HEK293T (cell line): Measurements from ENCODE around the gene CASP2.

Experiments used
- CTCF ChIA-PET: fragments of 350-600 bp; formaldehyde crosslinking; extraction: SDS; loops from one replicate; lab custom pipeline; 2021; ENCODE audit warnings: antibody characterized with exemption, inconsistent platforms; lab: Yijun Ruan, JAX
- POLR2A ChIA-PET: fragments of 350-600 bp; formaldehyde crosslinking; extraction: SDS; loops from one replicate; lab custom pipeline; 2020; ENCODE audit warnings: antibody characterized with exemption, inconsistent platforms; lab: Yijun Ruan, JAX
- DNase-seq: peaks from one replicate; pipeline ENCODE4 v3.0.0; 2012; ENCODE audit warnings: mixed read lengths; ENCODE audit errors: extremely low spot score
- ARNT ChIP-seq: fragments of 450-650 bp; IDR thresholded peaks from 2 replicates; pipeline ENCODE4 v1.6.1; 2017; ENCODE audit warnings: mild to moderate bottlenecking
- BHLHE40 ChIP-seq: fragments of 450-650 bp; IDR thresholded peaks from 2 replicates; pipeline ENCODE4 v1.6.1; 2016; ENCODE audit warnings: mild to moderate bottlenecking, moderate library complexity, borderline replicate concordance
- CTBP1 ChIP-seq: fragments of 450-650 bp; IDR thresholded peaks from 2 replicates; pipeline ENCODE4 v1.6.1; 2016; ENCODE audit warnings: borderline replicate concordance
- ELF4 ChIP-seq: fragments of 450-650 bp; IDR thresholded peaks from 2 replicates; pipeline ENCODE4 v1.6.1; 2017; ENCODE audit warnings: antibody characterized with exemption
- FOXA1 ChIP-seq: fragments of 450-650 bp; IDR thresholded peaks from 2 replicates; pipeline ENCODE4 v1.6.1; 2016; ENCODE audit warnings: mild to moderate bottlenecking
- FOXK2 ChIP-seq: fragments of 450-650 bp; IDR thresholded peaks from 2 replicates; pipeline ENCODE4 v1.6.1; 2016; ENCODE audit warnings: mild to moderate bottlenecking
- FOXM1 ChIP-seq: fragments of 450-650 bp; IDR thresholded peaks from 2 replicates; pipeline ENCODE4 v1.6.1; 2017; ENCODE audit warnings: mild to moderate bottlenecking, borderline replicate concordance
- HDGF ChIP-seq: fragments of 450-650 bp; IDR thresholded peaks from 2 replicates; pipeline ENCODE4 v1.6.1; 2017; ENCODE audit warnings: antibody characterized with exemption, borderline replicate concordance
- L3MBTL2 ChIP-seq: fragments of 450-650 bp; conservative IDR thresholded peaks from 2 replicates; pipeline ENCODE4 v1.6.1; 2016; ENCODE audit warnings: mild to moderate bottlenecking
- LEF1 ChIP-seq: fragments of 450-650 bp; IDR thresholded peaks from 2 replicates; pipeline ENCODE4 v1.6.1; 2017; ENCODE audit warnings: mild to moderate bottlenecking, borderline replicate concordance
- NFRKB ChIP-seq: fragments of 450-650 bp; IDR thresholded peaks from 2 replicates; pipeline ENCODE4 v1.6.1; 2016; ENCODE audit warnings: mild to moderate bottlenecking, moderate library complexity
- PKNOX1 ChIP-seq: fragments of 450-650 bp; IDR thresholded peaks from 2 replicates; pipeline ENCODE4 v1.6.1; 2016
- SP1 ChIP-seq: fragments of 450-650 bp; IDR thresholded peaks from 2 replicates; pipeline ENCODE4 v1.6.1; 2017
- SUZ12 ChIP-seq: fragments of 450-650 bp; IDR thresholded peaks from 2 replicates; pipeline ENCODE4 v1.6.1; 2016; ENCODE audit warnings: mild to moderate bottlenecking
- TARDBP ChIP-seq: fragments of 450-650 bp; IDR thresholded peaks from 2 replicates; pipeline ENCODE4 v1.6.1; 2016
- ZNF384 ChIP-seq: fragments of 450-650 bp; IDR thresholded peaks from 2 replicates; pipeline ENCODE4 v1.6.1; 2016

Gene CASP2

GRCh38 chr7:143325240-143325639 is 37.1 kb downstream of the CASP2 start:
- POLR2A ChIA-PET: no interaction called here
- no peak for TF ChIP-seq ZNF384
- no peak for TF ChIP-seq SP1
- no peak for TF ChIP-seq L3MBTL2
- no peak for TF ChIP-seq FOXK2
- no peak for TF ChIP-seq LEF1
- no peak for TF ChIP-seq ARNT
- TF ChIP-seq NFRKB: no peak
- TF ChIP-seq CTBP1: no peak
- TF ChIP-seq HDGF: no peak
- CTCF ChIA-PET: no interaction called here
- no peak for DNase-seq

DNA sequence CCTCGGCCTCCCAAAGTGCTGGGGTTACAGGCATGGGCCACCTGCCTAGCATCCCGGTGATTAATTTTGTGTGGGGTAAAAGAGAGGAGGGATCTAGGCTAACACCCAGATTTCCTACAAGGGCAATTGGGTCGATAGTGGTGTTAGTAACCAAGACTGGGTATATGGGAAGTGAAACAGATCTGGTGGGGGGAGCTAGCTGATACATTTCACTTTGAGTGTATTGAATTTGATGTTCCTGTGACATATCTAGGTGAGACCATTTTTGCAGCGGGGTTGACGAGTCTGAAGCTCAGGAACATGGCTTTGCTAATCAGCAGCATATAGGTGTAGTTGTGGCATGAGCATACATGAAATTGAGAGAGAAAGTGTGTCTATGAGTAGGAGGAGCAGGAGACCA is 39.8 kb downstream of the CASP2 start:
- no peak for TF ChIP-seq ZNF384
- no peak for TF ChIP-seq FOXA1
- TF ChIP-seq FOXK2: no peak
- TF ChIP-seq BHLHE40: no peak
- TF ChIP-seq SUZ12: no peak
- TF ChIP-seq ARNT: no peak
- no peak for TF ChIP-seq PKNOX1
- no peak for TF ChIP-seq TARDBP
- no peak for TF ChIP-seq FOXM1
- TF ChIP-seq L3MBTL2: no peak
- no peak for TF ChIP-seq CTBP1
- TF ChIP-seq NFRKB: no peak
- TF ChIP-seq SP1: no peak
- no peak for TF ChIP-seq HDGF
- CTCF ChIA-PET: interaction anchor here (0.6 to 1.0 kb wide), 2 partner anchors 9 to 71 kb away, joined by 3 to 5 read pairs; no protein-coding TSS in a partner anchor
- no peak for DNase-seq
- POLR2A ChIA-PET: interaction anchor here (0.7 kb wide), 1 partner anchor 9 kb away, joined by 3 read pairs; no protein-coding TSS in a partner anchor

- CTCF ChIA-PET: no interaction called here
- POLR2A ChIA-PET: no interaction called here
- no peak for DNase-seq
These were observed 41.5 kb downstream of the CASP2 start for GRCh38 chr7:143329471-143330170.

DNA sequence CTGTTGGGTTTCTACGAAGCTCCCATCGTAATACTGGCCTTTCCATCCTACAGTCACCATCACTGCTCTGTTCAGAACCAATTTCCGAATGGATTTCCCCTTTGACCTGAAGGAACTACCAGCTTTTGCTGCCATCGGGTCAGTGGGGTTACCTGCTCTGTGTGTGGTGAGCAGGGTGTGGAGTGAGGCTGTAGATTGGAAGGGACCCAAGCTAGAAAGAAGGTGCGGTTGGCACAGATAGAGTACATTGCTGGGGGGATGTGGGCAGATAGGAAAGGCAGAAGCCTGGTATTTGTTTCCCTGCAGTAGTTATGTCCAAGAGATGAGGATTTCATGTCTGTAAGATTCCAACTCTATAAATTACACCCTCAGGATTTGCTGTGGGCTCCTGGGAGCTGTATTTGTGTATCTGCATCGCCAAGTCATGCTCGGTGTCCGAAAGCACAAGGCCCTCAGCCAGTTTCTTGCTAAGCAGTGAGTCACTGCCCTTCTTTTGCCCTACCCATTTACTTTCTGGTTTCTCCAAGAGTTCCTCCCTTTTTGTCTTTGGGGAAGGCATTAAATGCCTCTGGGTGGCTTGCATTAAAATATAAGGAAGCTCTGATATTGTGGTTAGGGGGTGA is 43.1 kb downstream of the CASP2 start:
- CTCF ChIA-PET: interaction anchor here (0.7 kb wide), 1 partner anchor 9 kb away, joined by 3 read pairs; no protein-coding TSS in a partner anchor
- TF ChIP-seq ARNT (no peak), L3MBTL2 (no peak), HDGF (no peak), LEF1 (no peak), TARDBP (no peak), ZNF384 (no peak), ELF4 (no peak), NFRKB (no peak), BHLHE40 (no peak), SP1 (no peak), FOXA1 (no peak), CTBP1 (no peak), FOXM1 (no peak), SUZ12 (no peak), FOXK2 (no peak)
- DNase-seq: no peak
- POLR2A ChIA-PET: no interaction called here

More at GRCh38 chr7:143329471-143330170, 41.5 kb downstream of the CASP2 start:
- TF ChIP-seq CTBP1: no peak
- no peak for TF ChIP-seq HDGF
- TF ChIP-seq ARNT: no peak
- no peak for TF ChIP-seq L3MBTL2
- TF ChIP-seq FOXA1: no peak
- no peak for TF ChIP-seq ZNF384
- TF ChIP-seq LEF1: no peak
- no peak for TF ChIP-seq NFRKB
- no peak for TF ChIP-seq FOXM1
- TF ChIP-seq ELF4: no peak
- TF ChIP-seq SUZ12: no peak
- TF ChIP-seq SP1: no peak
- TF ChIP-seq PKNOX1: no peak
- no peak for TF ChIP-seq BHLHE40
- TF ChIP-seq TARDBP: no peak
- no peak for TF ChIP-seq FOXK2

GRCh38 chr7:143334244-143334643 is 46.1 kb downstream of the CASP2 start:
- no peak for TF ChIP-seq ARNT
- no peak for TF ChIP-seq PKNOX1
- no peak for TF ChIP-seq FOXK2
- POLR2A ChIA-PET: no interaction called here
- CTCF ChIA-PET: no interaction called here
- DNase-seq: no peak

GRCh38 chr7:143337216-143337615 is 49.1 kb downstream of the CASP2 start:
- ChIA-PET CTCF (interaction anchor here (1.4 kb wide), 1 partner anchor 8 kb away, joined by 7 read pairs; no protein-coding TSS in a partner anchor), POLR2A (interaction anchor here (1.1 kb wide), 1 partner anchor 8 kb away, joined by 4 read pairs; no protein-coding TSS in a partner anchor)
- TF ChIP-seq ZNF384: no peak
- no peak for TF ChIP-seq LEF1
- TF ChIP-seq FOXM1: no peak
- no peak for TF ChIP-seq SP1
- TF ChIP-seq TARDBP: no peak
- no peak for TF ChIP-seq ARNT
- TF ChIP-seq NFRKB: no peak
- no peak for TF ChIP-seq FOXA1
- no peak for TF ChIP-seq FOXK2
- TF ChIP-seq BHLHE40: no peak
- no peak for TF ChIP-seq SUZ12
- TF ChIP-seq PKNOX1: no peak
- no peak for TF ChIP-seq HDGF
- TF ChIP-seq L3MBTL2: no peak
- no peak for TF ChIP-seq CTBP1
- no peak for TF ChIP-seq ELF4

More at GRCh38 chr7:143337216-143337615, 49.1 kb downstream of the CASP2 start:
- DNase-seq: no peak
